K562 (cell line): ENCODE data around the gene USP38. TPM values are rescaled to one million over a fixed set of nuclear protein-coding genes. Genes with fewer than 3 reads are reported as not detected.
A peak's percentile ranks its signal among the peaks of the same experiment; 100 is the strongest.

Source experiments
- ATF1 ChIP-seq, 2 experiments: fragments of 450-650 bp in 1 of 2; IDR thresholded peaks; 2 replicates each; pipeline ENCODE4 v1.6.1; 2016; ENCODE audit warnings: missing compliant biosample characterization in 1 of 2, missing genetic modification characterization in 1 of 2
- EHMT2 ChIP-seq: fragments of 450-650 bp; IDR thresholded peaks from 2 replicates; pipeline ENCODE4 v1.6.1; 2018; ENCODE audit warnings: antibody characterized with exemption
- ETV1 ChIP-seq: fragments of 450-650 bp; conservative IDR thresholded peaks from 2 replicates; pipeline ENCODE4 v1.6.1; 2016; ENCODE audit warnings: missing genetic modification characterization, control low read depth, low read depth, missing compliant biosample characterization
- KDM5B ChIP-seq: fragments of 200-600 bp; sonication (generic); IDR thresholded peaks from 2 replicates; pipeline ENCODE4 v1.6.1; 2012; ENCODE audit warnings: low read depth, mild to moderate bottlenecking, moderate library complexity, low read length, control low read depth, inconsistent platforms; ENCODE audit not compliant: insufficient replicate concordance
- LCOR ChIP-seq: sonication (generic); formaldehyde crosslinking; IDR thresholded peaks from 2 replicates; pipeline ENCODE4 v1.8.0; 2022; ENCODE audit warnings: mild to moderate bottlenecking, missing genetic modification reagents
- SIN3A ChIP-seq, 2 experiments: fragments of 150-350 bp in 1 of 2; IDR thresholded peaks; 2 replicates each; pipeline ENCODE4 v1.6.1; 2011 to 2016; ENCODE audit warnings: borderline replicate concordance in 2 of 2, low read depth in 2 of 2, low read length in 2 of 2, mild to moderate bottlenecking in 2 of 2, moderate library complexity in 2 of 2; ENCODE audit not compliant: control insufficient read depth in 1 of 2
- SRF ChIP-seq, 2 experiments: fragments of 250-450, 450-650 bp in 1 of 2; sonication (Bioruptor Pico) in 1 of 2; sonication (generic) in 1 of 2; formaldehyde crosslinking; IDR thresholded peaks; 2 replicates each; pipeline versions ENCODE4 v1.5.0 to v1.5.1; 2020 to 2022; ENCODE audit warnings: mild to moderate bottlenecking in 1 of 2, missing genetic modification reagents in 1 of 2
- TAF1 ChIP-seq: IDR thresholded peaks from 2 replicates; pipeline ENCODE4 v1.6.1; 2011; ENCODE audit warnings: mild to moderate bottlenecking, low read length, moderate library complexity; ENCODE audit not compliant: insufficient read depth, control insufficient read depth, severe bottlenecking; ENCODE audit errors: extremely low read depth
- TFAM ChIP-seq: fragments of 250-450 bp; sonication (Bioruptor Pico); conservative IDR thresholded peaks from 2 replicates; pipeline ENCODE4 v1.5.0; 2021; ENCODE audit warnings: mild to moderate bottlenecking, moderate library complexity
- ZFP1 ChIP-seq: fragments of 450-650 bp; formaldehyde crosslinking; IDR thresholded peaks from 2 replicates; pipeline ENCODE4 v1.4.0; 2020; ENCODE audit warnings: mild to moderate bottlenecking, mixed read lengths
- ZNF583 ChIP-seq: fragments of 250-450 bp; sonication (Bioruptor Pico); IDR thresholded peaks from 2 replicates; pipeline ENCODE4 v1.4.0; 2020
- ZNF830 ChIP-seq: fragments of 250-450 bp; sonication (Bioruptor Pico); IDR thresholded peaks from 2 replicates; pipeline ENCODE4 v1.5.0; 2021; ENCODE audit warnings: mild to moderate bottlenecking
- ZSCAN32 ChIP-seq: fragments of 450-650 bp; formaldehyde crosslinking; IDR thresholded peaks from 2 replicates; pipeline ENCODE4 v1.4.0; 2020; ENCODE audit warnings: mild to moderate bottlenecking, moderate library complexity
- polyA plus RNA-seq, 8 experiments: library from polyadenylated mRNA; depleted of rRNA in 4 of 8; stranded (reverse) in 5 of 8; unstranded in 3 of 8; fragments of >200 nt; fragmentation: Nextera tagmentation in 2 of 8; fragmentation: Illumina TruSeq in 1 of 8; extraction: Ambion mirVana in 2 of 8; extraction: Trizol in 1 of 8; gene quantifications; 2 replicates each; pipeline versions ENCODE4 v1.2.1 to v1.2.3, GENCODE V29; 2011 to 2014; ENCODE audit warnings: inconsistent platforms in 1 of 8, missing spikeins in 1 of 8
- total RNA-seq, 7 experiments: library from RNA; depleted of rRNA in 6 of 7; stranded (reverse); fragments of >200 nt in 6 of 7; fragmentation: Illumina TruSeq in 2 of 7; extraction: Trizol in 2 of 7; gene quantifications; 2 replicates each; pipeline versions ENCODE4 v1.2.1 to v1.2.3, GENCODE V29; 2011 to 2021; ENCODE audit warnings: low replicate concordance in 1 of 7
- TF ChIP-seq, protein P1 (sequence below): fragments of 450-650 bp; IDR thresholded peaks from 2 replicates; pipeline ENCODE4 v1.6.1; 2018; ENCODE audit warnings: mild to moderate bottlenecking, low read depth; ENCODE audit not compliant: partially characterized antibody
- TF ChIP-seq, protein P2 (sequence below): sonication (generic); formaldehyde crosslinking; IDR thresholded peaks from 2 replicates; pipeline ENCODE4 v1.4.0; 2020; ENCODE audit warnings: mild to moderate bottlenecking, missing genetic modification reagents
- TF ChIP-seq, protein P3 (sequence below): fragments of 250-450 bp; sonication (Bioruptor Pico); IDR thresholded peaks from 2 replicates; pipeline ENCODE4 v1.8.0; 2022; ENCODE audit warnings: inconsistent platforms
- TF ChIP-seq, protein P4 (sequence below), 2 experiments: fragments of 450-650 bp in 1 of 2; IDR thresholded peaks; 2 replicates each; pipeline ENCODE4 v1.6.1; 2011 to 2017; ENCODE audit warnings: low read depth in 2 of 2, antibody characterized with exemption in 1 of 2, borderline replicate concordance in 1 of 2, low read length in 1 of 2, mild to moderate bottlenecking in 1 of 2, mixed read lengths in 1 of 2; ENCODE audit not compliant: control insufficient read depth in 1 of 2

The USP38 gene
- total and polyA plus RNA-seq, 9 of the 15 experiments (the other 6 are each of a cell fraction or from before 2014, with no cell fraction given) = 4.2 to 20.6 (median 11.2) TPM

DNA sequence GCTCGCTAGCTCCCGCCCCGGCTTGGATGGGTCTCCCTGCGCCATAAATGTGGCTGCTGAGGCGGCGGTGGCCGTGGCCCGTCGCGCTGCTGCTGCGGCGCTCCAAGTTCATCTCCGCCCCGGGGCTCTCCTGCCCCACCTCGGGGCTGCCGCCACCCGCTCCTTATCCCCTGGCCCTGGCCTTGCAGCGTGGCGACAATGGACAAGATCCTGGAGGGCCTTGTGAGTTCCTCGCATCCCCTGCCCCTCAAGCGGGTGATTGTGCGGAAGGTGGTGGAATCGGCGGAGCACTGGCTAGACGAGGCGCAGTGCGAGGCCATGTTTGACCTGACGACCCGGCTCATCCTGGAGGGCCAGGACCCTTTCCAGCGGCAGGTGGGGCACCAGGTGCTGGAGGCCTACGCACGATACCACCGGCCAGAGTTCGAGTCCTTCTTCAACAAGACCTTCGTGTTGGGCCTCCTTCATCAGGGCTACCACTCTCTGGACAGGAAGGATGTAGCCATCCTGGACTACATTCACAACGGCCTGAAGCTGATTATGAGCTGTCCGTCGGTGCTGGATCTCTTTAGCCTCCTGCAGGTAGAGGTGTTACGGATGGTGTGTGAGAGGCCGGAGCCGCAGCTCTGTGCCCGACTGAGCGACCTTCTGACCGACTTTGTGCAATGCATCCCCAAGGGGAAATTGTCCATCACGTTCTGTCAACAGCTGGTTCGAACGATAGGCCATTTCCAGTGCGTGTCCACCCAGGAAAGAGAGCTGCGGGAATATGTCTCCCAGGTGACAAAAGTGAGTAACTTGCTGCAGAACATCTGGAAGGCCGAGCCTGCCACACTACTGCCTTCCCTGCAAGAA is 763 bp downstream of the USP38 start (continued):
- TF ChIP-seq, protein P1, sequence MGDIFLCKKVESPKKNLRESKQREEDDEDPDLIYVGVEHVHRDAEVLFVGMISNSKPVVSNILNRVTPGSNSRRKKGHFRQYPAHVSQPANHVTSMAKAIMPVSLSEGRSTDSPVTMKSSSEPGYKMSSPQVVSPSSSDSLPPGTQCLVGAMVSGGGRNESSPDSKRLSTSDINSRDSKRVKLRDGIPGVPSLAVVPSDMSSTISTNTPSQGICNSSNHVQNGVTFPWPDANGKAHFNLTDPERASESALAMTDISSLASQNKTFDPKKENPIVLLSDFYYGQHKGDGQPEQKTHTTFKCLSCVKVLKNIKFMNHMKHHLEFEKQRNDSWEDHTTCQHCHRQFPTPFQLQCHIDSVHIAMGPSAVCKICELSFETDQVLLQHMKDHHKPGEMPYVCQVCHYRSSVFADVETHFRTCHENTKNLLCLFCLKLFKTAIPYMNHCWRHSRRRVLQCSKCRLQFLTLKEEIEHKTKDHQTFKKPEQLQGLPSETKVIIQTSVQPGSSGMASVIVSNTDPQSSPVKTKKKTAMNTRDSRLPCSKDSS = no peak
- TF ChIP-seq LCOR (CRISPR knock-in tag) (0 out of 2 replicates have a peak, but pooled peaks have one; percentile 24), ZSCAN32 (CRISPR knock-in tag) (no peak), ZFP1 (CRISPR knock-in tag) (no peak), ZNF583 (no peak), ETV1 (tag) (no peak), KDM5B (peak; percentile 51), ATF1 (CRISPR knock-in tag; IDR thresholded peaks at IDR 0.05) (no peak), ATF1 (tag; IDR thresholded peaks at IDR 0.05) (no peak), SRF (CRISPR knock-in tag; IDR thresholded peaks at IDR 0.05) (no peak), EHMT2 (no peak), ZNF830 (no peak), SIN3A (IDR thresholded peaks at IDR 0.05; ENCODE audit: borderline replicate concordance in 2 of 2, control insufficient read depth in 1 of 2, low read depth in 2 of 2, low read length in 2 of 2) (0 out of 4 replicates have a peak, but pooled peaks of 1 of the 2 experiments have one; percentile 1), TAF1 (peak; percentile 11), TFAM (CRISPR knock-in tag) (no peak)
- TF ChIP-seq, protein P2, sequence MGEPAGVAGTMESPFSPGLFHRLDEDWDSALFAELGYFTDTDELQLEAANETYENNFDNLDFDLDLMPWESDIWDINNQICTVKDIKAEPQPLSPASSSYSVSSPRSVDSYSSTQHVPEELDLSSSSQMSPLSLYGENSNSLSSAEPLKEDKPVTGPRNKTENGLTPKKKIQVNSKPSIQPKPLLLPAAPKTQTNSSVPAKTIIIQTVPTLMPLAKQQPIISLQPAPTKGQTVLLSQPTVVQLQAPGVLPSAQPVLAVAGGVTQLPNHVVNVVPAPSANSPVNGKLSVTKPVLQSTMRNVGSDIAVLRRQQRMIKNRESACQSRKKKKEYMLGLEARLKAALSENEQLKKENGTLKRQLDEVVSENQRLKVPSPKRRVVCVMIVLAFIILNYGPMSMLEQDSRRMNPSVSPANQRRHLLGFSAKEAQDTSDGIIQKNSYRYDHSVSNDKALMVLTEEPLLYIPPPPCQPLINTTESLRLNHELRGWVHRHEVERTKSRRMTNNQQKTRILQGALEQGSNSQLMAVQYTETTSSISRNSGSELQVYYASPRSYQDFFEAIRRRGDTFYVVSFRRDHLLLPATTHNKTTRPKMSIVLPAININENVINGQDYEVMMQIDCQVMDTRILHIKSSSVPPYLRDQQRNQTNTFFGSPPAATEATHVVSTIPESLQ (CRISPR knock-in tag) = no peak
- TF ChIP-seq, protein P3, sequence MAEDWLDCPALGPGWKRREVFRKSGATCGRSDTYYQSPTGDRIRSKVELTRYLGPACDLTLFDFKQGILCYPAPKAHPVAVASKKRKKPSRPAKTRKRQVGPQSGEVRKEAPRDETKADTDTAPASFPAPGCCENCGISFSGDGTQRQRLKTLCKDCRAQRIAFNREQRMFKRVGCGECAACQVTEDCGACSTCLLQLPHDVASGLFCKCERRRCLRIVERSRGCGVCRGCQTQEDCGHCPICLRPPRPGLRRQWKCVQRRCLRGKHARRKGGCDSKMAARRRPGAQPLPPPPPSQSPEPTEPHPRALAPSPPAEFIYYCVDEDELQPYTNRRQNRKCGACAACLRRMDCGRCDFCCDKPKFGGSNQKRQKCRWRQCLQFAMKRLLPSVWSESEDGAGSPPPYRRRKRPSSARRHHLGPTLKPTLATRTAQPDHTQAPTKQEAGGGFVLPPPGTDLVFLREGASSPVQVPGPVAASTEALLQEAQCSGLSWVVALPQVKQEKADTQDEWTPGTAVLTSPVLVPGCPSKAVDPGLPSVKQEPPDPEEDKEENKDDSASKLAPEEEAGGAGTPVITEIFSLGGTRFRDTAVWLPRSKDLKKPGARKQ (CRISPR knock-in tag) = no peak
- TF ChIP-seq, protein P4, sequence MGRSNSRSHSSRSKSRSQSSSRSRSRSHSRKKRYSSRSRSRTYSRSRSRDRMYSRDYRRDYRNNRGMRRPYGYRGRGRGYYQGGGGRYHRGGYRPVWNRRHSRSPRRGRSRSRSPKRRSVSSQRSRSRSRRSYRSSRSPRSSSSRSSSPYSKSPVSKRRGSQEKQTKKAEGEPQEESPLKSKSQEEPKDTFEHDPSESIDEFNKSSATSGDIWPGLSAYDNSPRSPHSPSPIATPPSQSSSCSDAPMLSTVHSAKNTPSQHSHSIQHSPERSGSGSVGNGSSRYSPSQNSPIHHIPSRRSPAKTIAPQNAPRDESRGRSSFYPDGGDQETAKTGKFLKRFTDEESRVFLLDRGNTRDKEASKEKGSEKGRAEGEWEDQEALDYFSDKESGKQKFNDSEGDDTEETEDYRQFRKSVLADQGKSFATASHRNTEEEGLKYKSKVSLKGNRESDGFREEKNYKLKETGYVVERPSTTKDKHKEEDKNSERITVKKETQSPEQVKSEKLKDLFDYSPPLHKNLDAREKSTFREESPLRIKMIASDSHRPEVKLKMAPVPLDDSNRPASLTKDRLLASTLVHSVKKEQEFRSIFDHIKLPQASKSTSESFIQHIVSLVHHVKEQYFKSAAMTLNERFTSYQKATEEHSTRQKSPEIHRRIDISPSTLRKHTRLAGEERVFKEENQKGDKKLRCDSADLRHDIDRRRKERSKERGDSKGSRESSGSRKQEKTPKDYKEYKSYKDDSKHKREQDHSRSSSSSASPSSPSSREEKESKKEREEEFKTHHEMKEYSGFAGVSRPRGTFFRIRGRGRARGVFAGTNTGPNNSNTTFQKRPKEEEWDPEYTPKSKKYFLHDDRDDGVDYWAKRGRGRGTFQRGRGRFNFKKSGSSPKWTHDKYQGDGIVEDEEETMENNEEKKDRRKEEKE (IDR thresholded peaks at IDR 0.05; ENCODE audit: borderline replicate concordance in 1 of 2, control insufficient read depth in 1 of 2, low read depth in 2 of 2, low read length in 1 of 2) = no peak
